ENCODE data around the gene PNMA1. TPM values are rescaled to one million over a fixed set of nuclear protein-coding genes. Genes with fewer than 3 reads are reported as not detected.

PNMA1 gene
- polyA plus RNA-seq, 2 donors, result 12.7 to 13.2 TPM

GRCh38 chr14:73758392-73759182 is 44.4 kb upstream of the PNMA1 start:
- H3K27me3 ChIP-seq (ENCODE audit: control insufficient read depth in 1 of 2, insufficient read depth in 2 of 2, low read length in 2 of 2), result no peaks in the 10 kb centered on the region
- H3K4me3 ChIP-seq (ENCODE audit: low read depth in 1 of 2, low read length in 2 of 2), result peak overlapping the region; percentile 68 to 77
- H3K4me1 ChIP-seq (ENCODE audit: control insufficient read depth in 2 of 2, insufficient read depth in 2 of 2, low read length in 1 of 2), result peaks cover 13 to 48% of the 10 kb centered on the region in 2 donors
- H3K27ac ChIP-seq (ENCODE audit: low read depth in 2 of 2, low read length in 1 of 2), result peak overlapping the region; percentile 95 to 100
- 1 to 2% methylated on average over 44 to 49 of the region's 49 CpGs for WGBS, 2 donors
- no peaks in the 10 kb centered on the region for H3K9me3 ChIP-seq (ENCODE audit: control insufficient read depth in 2 of 2, insufficient read depth in 1 of 2, low read depth in 1 of 2, low read length in 1 of 2)
- no peaks in the 10 kb centered on the region for H3K36me3 ChIP-seq (ENCODE audit: control insufficient read depth in 2 of 2, insufficient read depth in 2 of 2, low read length in 1 of 2)

- H3K4me3 ChIP-seq (ENCODE audit: low read depth in 1 of 2, low read length in 2 of 2), result peak overlapping the region; percentile 68 to 77
- WGBS, 2 donors, result 23 to 27% methylated on average over 10 of the region's 10 CpGs
These were observed 43.8 kb upstream of the PNMA1 start for GRCh38 chr14:73757876-73758391.

GRCh38 chr14:73757381-73757780 is 43.2 kb upstream of the PNMA1 start:
- 80 to 87% methylated on average over 1 of the region's 1 CpG for WGBS, 2 donors
- H3K4me3 ChIP-seq (ENCODE audit: low read depth in 1 of 2, low read length in 2 of 2), result peak overlapping the region in 1 of 2 donors; percentile 68

More at GRCh38 chr14:73757876-73758391, 43.8 kb upstream of the PNMA1 start:
- H3K4me1 ChIP-seq (ENCODE audit: control insufficient read depth in 2 of 2, insufficient read depth in 2 of 2, low read length in 1 of 2), result peaks cover 14 to 52% of the 10 kb centered on the region in 2 donors
- H3K27ac ChIP-seq (ENCODE audit: low read depth in 2 of 2, low read length in 1 of 2), result peak overlapping the region; percentile 95 to 100
- no peaks in the 10 kb centered on the region for H3K27me3 ChIP-seq (ENCODE audit: control insufficient read depth in 1 of 2, insufficient read depth in 2 of 2, low read length in 2 of 2)
- H3K36me3 ChIP-seq (ENCODE audit: control insufficient read depth in 2 of 2, insufficient read depth in 2 of 2, low read length in 1 of 2), result no peaks in the 10 kb centered on the region
- H3K9me3 ChIP-seq (ENCODE audit: control insufficient read depth in 2 of 2, insufficient read depth in 1 of 2, low read depth in 1 of 2, low read length in 1 of 2), result no peaks in the 10 kb centered on the region

GRCh38 chr14:73755434-73756014 is 41.3 kb upstream of the PNMA1 start:
- no peaks in the 10 kb centered on the region for H3K36me3 ChIP-seq (ENCODE audit: control insufficient read depth in 2 of 2, insufficient read depth in 2 of 2, low read length in 1 of 2)
- no peaks in the 10 kb centered on the region for H3K9me3 ChIP-seq (ENCODE audit: control insufficient read depth in 2 of 2, insufficient read depth in 1 of 2, low read depth in 1 of 2, low read length in 1 of 2)
- WGBS, 2 donors, result 12 to 14% methylated on average over 5 of the region's 5 CpGs
- no peak overlapping the region for H3K4me3 ChIP-seq (ENCODE audit: low read depth in 1 of 2, low read length in 2 of 2)
- H3K27me3 ChIP-seq (ENCODE audit: control insufficient read depth in 1 of 2, insufficient read depth in 2 of 2, low read length in 2 of 2), result no peaks in the 10 kb centered on the region
- H3K27ac ChIP-seq (ENCODE audit: low read depth in 2 of 2, low read length in 1 of 2), result peak overlapping the region; percentile 95 to 98
- H3K4me1 ChIP-seq (ENCODE audit: control insufficient read depth in 2 of 2, insufficient read depth in 2 of 2, low read length in 1 of 2), result peaks cover 26 to 56% of the 10 kb centered on the region in 2 donors

More at GRCh38 chr14:73757381-73757780, 43.2 kb upstream of the PNMA1 start:
- H3K4me1 ChIP-seq (ENCODE audit: control insufficient read depth in 2 of 2, insufficient read depth in 2 of 2, low read length in 1 of 2), result peaks cover 17 to 56% of the 10 kb centered on the region in 2 donors
- H3K27me3 ChIP-seq (ENCODE audit: control insufficient read depth in 1 of 2, insufficient read depth in 2 of 2, low read length in 2 of 2), result no peaks in the 10 kb centered on the region
- H3K9me3 ChIP-seq (ENCODE audit: control insufficient read depth in 2 of 2, insufficient read depth in 1 of 2, low read depth in 1 of 2, low read length in 1 of 2), result no peaks in the 10 kb centered on the region
- no peaks in the 10 kb centered on the region for H3K36me3 ChIP-seq (ENCODE audit: control insufficient read depth in 2 of 2, insufficient read depth in 2 of 2, low read length in 1 of 2)
- peak overlapping the region; percentile 95 to 100 for H3K27ac ChIP-seq (ENCODE audit: low read depth in 2 of 2, low read length in 1 of 2)

- Histone ChIP-seq H3K27ac (ENCODE audit: low read depth in 2 of 2, low read length in 1 of 2) (peak overlapping the region; percentile 95 to 98), H3K9me3 (ENCODE audit: control insufficient read depth in 2 of 2, insufficient read depth in 1 of 2, low read depth in 1 of 2, low read length in 1 of 2) (no peaks in the 10 kb centered on the region), H3K4me1 (ENCODE audit: control insufficient read depth in 2 of 2, insufficient read depth in 2 of 2, low read length in 1 of 2) (peaks cover 31 to 60% of the 10 kb centered on the region in 2 donors), H3K36me3 (ENCODE audit: control insufficient read depth in 2 of 2, insufficient read depth in 2 of 2, low read length in 1 of 2) (no peaks in the 10 kb centered on the region), H3K27me3 (ENCODE audit: control insufficient read depth in 1 of 2, insufficient read depth in 2 of 2, low read length in 2 of 2) (no peaks in the 10 kb centered on the region), H3K4me3 (ENCODE audit: low read depth in 1 of 2, low read length in 2 of 2) (peak overlapping the region in 1 of 2 donors; percentile 8)
- WGBS, 2 donors, result 11 to 22% methylated on average over 8 of the region's 8 CpGs
These were observed 40.8 kb upstream of the PNMA1 start for GRCh38 chr14:73754911-73755360.

GRCh38 chr14:73753887-73754795 is 40.0 kb upstream of the PNMA1 start:
- 26 to 30% methylated on average over 14 of the region's 14 CpGs for WGBS, 2 donors
- Histone ChIP-seq H3K36me3 (ENCODE audit: control insufficient read depth in 2 of 2, insufficient read depth in 2 of 2, low read length in 1 of 2) (no peaks in the 10 kb centered on the region), H3K9me3 (ENCODE audit: control insufficient read depth in 2 of 2, insufficient read depth in 1 of 2, low read depth in 1 of 2, low read length in 1 of 2) (no peaks in the 10 kb centered on the region), H3K27me3 (ENCODE audit: control insufficient read depth in 1 of 2, insufficient read depth in 2 of 2, low read length in 2 of 2) (no peaks in the 10 kb centered on the region), H3K4me3 (ENCODE audit: low read depth in 1 of 2, low read length in 2 of 2) (peak overlapping the region in 1 of 2 donors; percentile 8), H3K27ac (ENCODE audit: low read depth in 2 of 2, low read length in 1 of 2) (peak overlapping the region; percentile 95 to 98), H3K4me1 (ENCODE audit: control insufficient read depth in 2 of 2, insufficient read depth in 2 of 2, low read length in 1 of 2) (peaks cover 35 to 64% of the 10 kb centered on the region in 2 donors)

- Histone ChIP-seq H3K27me3 (ENCODE audit: control insufficient read depth in 1 of 2, insufficient read depth in 2 of 2, low read length in 2 of 2) (no peaks in the 10 kb centered on the region), H3K36me3 (ENCODE audit: control insufficient read depth in 2 of 2, insufficient read depth in 2 of 2, low read length in 1 of 2) (no peaks in the 10 kb centered on the region), H3K4me3 (ENCODE audit: low read depth in 1 of 2, low read length in 2 of 2) (no peak overlapping the region), H3K27ac (ENCODE audit: low read depth in 2 of 2, low read length in 1 of 2) (peak overlapping the region; percentile 95 to 98), H3K9me3 (ENCODE audit: control insufficient read depth in 2 of 2, insufficient read depth in 1 of 2, low read depth in 1 of 2, low read length in 1 of 2) (no peaks in the 10 kb centered on the region), H3K4me1 (ENCODE audit: control insufficient read depth in 2 of 2, insufficient read depth in 2 of 2, low read length in 1 of 2) (peaks cover 35 to 64% of the 10 kb centered on the region in 2 donors)
- 23 to 38% methylated on average over 9 of the region's 9 CpGs for WGBS, 2 donors
These were observed 39.1 kb upstream of the PNMA1 start for GRCh38 chr14:73753124-73753886.

- peaks cover 39 to 62% of the 10 kb centered on the region in 2 donors for H3K4me1 ChIP-seq (ENCODE audit: control insufficient read depth in 2 of 2, insufficient read depth in 2 of 2, low read length in 1 of 2)
- peak overlapping the region; percentile 95 to 98 for H3K27ac ChIP-seq (ENCODE audit: low read depth in 2 of 2, low read length in 1 of 2)
- no peaks in the 10 kb centered on the region for H3K36me3 ChIP-seq (ENCODE audit: control insufficient read depth in 2 of 2, insufficient read depth in 2 of 2, low read length in 1 of 2)
- 36 to 40% methylated on average over 7 of the region's 7 CpGs for WGBS, 2 donors
- H3K27me3 ChIP-seq (ENCODE audit: control insufficient read depth in 1 of 2, insufficient read depth in 2 of 2, low read length in 2 of 2), result no peaks in the 10 kb centered on the region
- H3K9me3 ChIP-seq (ENCODE audit: control insufficient read depth in 2 of 2, insufficient read depth in 1 of 2, low read depth in 1 of 2, low read length in 1 of 2), result no peaks in the 10 kb centered on the region
- no peak overlapping the region for H3K4me3 ChIP-seq (ENCODE audit: low read depth in 1 of 2, low read length in 2 of 2)
These were observed 38.3 kb upstream of the PNMA1 start for GRCh38 chr14:73752297-73752992.

Data from esophagus (tissue), 2 donors.